Heart right ventricle (tissue), 16 donors: ENCODE results near the gene VCAN. TPM values are rescaled to one million over a fixed set of nuclear protein-coding genes. Genes with fewer than 3 reads are reported as not detected.

Experiments
- ATAC-seq, 8 donors: fragments of 200-7000 bp; cut with Tn5 transposase; one replicate each; pipeline ENCODE4 v1.9.1; 2020; ENCODE audit warnings: mild to moderate bottlenecking in 8 of 8, moderate library complexity in 8 of 8, moderate number of reproducible peaks in 1 of 8
- DNase-seq, 2 donors: peaks; one replicate each; pipeline ENCODE4 v3.0.0-alpha.2; 2020
- H3K27ac ChIP-seq, 10 donors: fragments of 200-600 bp; sonication (generic) in 2 of 10; one replicate each; pipeline versions ENCODE4 v1.5.0 to v1.8.0; 2020 to 2022; ENCODE audit warnings: mild to moderate bottlenecking in 3 of 10
- H3K27me3 ChIP-seq, 7 donors: fragments of 200-600 bp; one replicate each; pipeline ENCODE4 v1.8.0; 2021 to 2022; ENCODE audit warnings: mild to moderate bottlenecking in 2 of 7
- H3K36me3 ChIP-seq, 9 donors: fragments of 200-600 bp; sonication (generic) in 1 of 9; one replicate each; pipeline versions ENCODE4 v1.5.0 to v1.8.0; 2020 to 2022; ENCODE audit warnings: mild to moderate bottlenecking in 2 of 9
- H3K4me1 ChIP-seq, 9 donors: fragments of 200-600 bp; sonication (generic) in 1 of 9; one replicate each; pipeline versions ENCODE4 v1.5.0 to v1.8.0; 2020 to 2022; ENCODE audit warnings: mild to moderate bottlenecking in 4 of 9
- H3K4me3 ChIP-seq, 10 donors: fragments of 200-600 bp; sonication (generic) in 2 of 10; one replicate each; pipeline versions ENCODE4 v1.5.0 to v1.8.0; 2020 to 2022; ENCODE audit warnings: mild to moderate bottlenecking in 7 of 10, moderate library complexity in 2 of 10
- H3K9me3 ChIP-seq, 11 donors: fragments of 200-600 bp in 10 of 11; sonication (generic) in 2 of 11; one replicate each; pipeline versions ENCODE4 v1.5.0 to v1.8.0; 2013 to 2022; ENCODE audit warnings: mild to moderate bottlenecking in 2 of 11, control low read depth in 1 of 11, moderate library complexity in 1 of 11
- WGBS, 2 donors: extraction: QIAGEN DNeasy Blood & Tissue Kit; methylation state at CpG; one replicate each; pipeline ENCODE4 v1.1.7; 2013; ENCODE audit warnings: inconsistent platforms in 1 of 2; 5-methylcytosine and 5-hydroxymethylcytosine counted together
- intact Hi-C, 10 donors: fragments of 100-400 bp; cut with DNase I; formaldehyde crosslinking; loops; one replicate each; pipeline versions ENCODE4 v1.11.1 to v1.14.2; 2022
- polyA plus RNA-seq, 2 donors: library from polyadenylated mRNA; stranded (reverse); fragments of 200-250 nt; gene quantifications; one replicate each; pipeline ENCODE4 v1.2.3, GENCODE V29; 2013
- total RNA-seq, 10 donors: library from RNA; stranded (reverse); fragmentation: NEBNext Ultra II Directional in 3 of 10; extraction: Animal tissue kit (Norgen Biotek cat#: 25700) in 3 of 10; gene quantifications; one replicate each; pipeline versions ENCODE4 v1.2.1 to v1.2.4, GENCODE V29; 2021 to 2023
- TF ChIP-seq, protein P1 (sequence below), 9 donors: fragments of 200-600 bp; sonication (generic) in 2 of 9; IDR thresholded peaks; one replicate each; pipeline versions ENCODE4 v1.5.0 to v1.8.0; 2021 to 2022; ENCODE audit warnings: antibody characterized with exemption in 9 of 9, mild to moderate bottlenecking in 5 of 9, moderate library complexity in 1 of 9
- donor health status: Arrhythmogenic right ventricular cardiomyopathy.
- donor health status: ischemic (EF 13 %, LVEDD 7.1; RV severe dilation, severe dysfunction).
- donor health status: healthy with polysubstance abuse.
- donor health status: DM: no; HTN: yes; CAD: no.
- donor health status: DM: no; HTN: no; CAD: no.
- donor health status: ischemic (EF 25% LVEDD 6.9; RV normal size, moderate dysfunction).
- donor health status: ischemic (EF 25% LVEDD 5.7; RV mildly dilated, moderate dysfunction).
- donor health status: healthy.
- donor health status: DM: yes; HTN: yes; CAD: no.
- donor health status: Ischemic cardiomyopathy.
- donor health status: ischemic (EF 35%, LVEDD 5.7; RV mildly dilated, moderate dysfunction).
- donor health status: nonischemic (EF 11% LVEDD 7.7; RV severe dilation, severe dysfunction).
- donor health status: DM: yes; HTN: yes; CAD: no.
- donor health status: PGD.
- donor health status: ischemic (EF 29% LVEDD 5.4; RV normal size, mild dysfunction).
- donor health status: nonischemic (EF 23%, LVEDD 6.1; RV moderate dilation, normal function).

VCAN gene
- total and polyA plus RNA-seq, 12 donors = 10.6 to 93.7 (median 26.3) TPM

DNA sequence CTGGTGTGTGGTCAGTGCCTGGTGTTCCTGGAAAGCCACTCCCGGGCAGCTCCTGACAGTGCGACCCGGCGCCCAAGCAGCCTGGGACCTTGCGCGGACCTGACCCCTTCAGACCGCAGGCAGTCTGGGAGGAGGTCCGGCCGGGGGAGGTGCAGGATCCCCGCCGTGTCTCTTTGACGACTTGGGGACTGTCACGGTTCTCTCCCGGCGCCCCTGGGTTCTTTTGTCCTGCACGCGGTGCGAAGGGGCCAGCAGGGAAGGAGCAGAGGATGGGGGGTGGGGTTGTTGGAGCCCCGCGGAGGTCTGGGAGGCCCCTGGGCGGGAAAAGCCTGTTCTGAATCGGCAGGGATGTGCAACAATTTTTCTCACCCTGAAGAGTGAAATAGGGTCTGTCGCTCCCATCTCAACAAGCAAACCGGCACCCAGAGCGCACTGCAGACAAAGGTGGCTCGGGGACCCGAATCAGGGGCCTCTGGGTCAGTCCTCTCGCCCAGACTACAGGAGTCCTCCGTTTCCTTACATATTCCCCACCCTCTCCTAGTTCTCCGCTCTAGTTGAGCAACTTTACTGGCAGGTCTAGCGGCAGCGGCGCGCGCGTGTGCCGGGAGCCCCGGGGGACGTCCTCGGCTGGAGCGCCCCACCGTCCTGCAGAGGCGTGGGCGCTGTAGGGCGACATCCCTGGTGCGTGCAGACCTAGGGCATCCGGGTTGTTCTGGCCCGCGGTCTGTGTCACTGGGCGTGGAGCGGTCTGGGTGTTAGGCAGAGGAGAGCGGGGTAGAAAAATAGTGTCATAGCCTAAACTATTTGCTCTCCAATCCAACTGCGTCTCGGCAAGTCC is 1.2 kb downstream of the VCAN start:
- Histone ChIP-seq H3K27ac (peak overlapping the region; percentile 23 to 86 (median 77)), H3K4me3 (peak overlapping the region; percentile 33 to 68 (median 58)), H3K4me1 (peaks cover 0 to 58% (median 36%) of the 10 kb centered on the region in 9 donors), H3K9me3 (no peaks in the 10 kb centered on the region), H3K36me3 (no peaks in the 10 kb centered on the region), H3K27me3 (peaks cover 0 to 93% (median 58%) of the 10 kb centered on the region in 7 donors)
- ATAC-seq (peak; percentile 26 to 79 (median 44)), DNase-seq (peak; percentile 38 to 64)
- 1% methylated on average over 54 of the region's 54 CpGs for WGBS, 2 donors
- TF ChIP-seq, protein P1, sequence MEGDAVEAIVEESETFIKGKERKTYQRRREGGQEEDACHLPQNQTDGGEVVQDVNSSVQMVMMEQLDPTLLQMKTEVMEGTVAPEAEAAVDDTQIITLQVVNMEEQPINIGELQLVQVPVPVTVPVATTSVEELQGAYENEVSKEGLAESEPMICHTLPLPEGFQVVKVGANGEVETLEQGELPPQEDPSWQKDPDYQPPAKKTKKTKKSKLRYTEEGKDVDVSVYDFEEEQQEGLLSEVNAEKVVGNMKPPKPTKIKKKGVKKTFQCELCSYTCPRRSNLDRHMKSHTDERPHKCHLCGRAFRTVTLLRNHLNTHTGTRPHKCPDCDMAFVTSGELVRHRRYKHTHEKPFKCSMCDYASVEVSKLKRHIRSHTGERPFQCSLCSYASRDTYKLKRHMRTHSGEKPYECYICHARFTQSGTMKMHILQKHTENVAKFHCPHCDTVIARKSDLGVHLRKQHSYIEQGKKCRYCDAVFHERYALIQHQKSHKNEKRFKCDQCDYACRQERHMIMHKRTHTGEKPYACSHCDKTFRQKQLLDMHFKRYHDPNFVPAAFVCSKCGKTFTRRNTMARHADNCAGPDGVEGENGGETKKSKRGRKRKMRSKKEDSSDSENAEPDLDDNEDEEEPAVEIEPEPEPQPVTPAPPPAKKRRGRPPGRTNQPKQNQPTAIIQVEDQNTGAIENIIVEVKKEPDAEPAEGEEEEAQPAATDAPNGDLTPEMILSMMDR (IDR thresholded peaks at IDR 0.05) = no peak
- intact Hi-C loops = loop anchor here in 7 of 10 donors (5.0 to 10.0 kb wide), 7 partner anchors 40 to 1120 kb away; no protein-coding TSS in a partner anchor

DNA sequence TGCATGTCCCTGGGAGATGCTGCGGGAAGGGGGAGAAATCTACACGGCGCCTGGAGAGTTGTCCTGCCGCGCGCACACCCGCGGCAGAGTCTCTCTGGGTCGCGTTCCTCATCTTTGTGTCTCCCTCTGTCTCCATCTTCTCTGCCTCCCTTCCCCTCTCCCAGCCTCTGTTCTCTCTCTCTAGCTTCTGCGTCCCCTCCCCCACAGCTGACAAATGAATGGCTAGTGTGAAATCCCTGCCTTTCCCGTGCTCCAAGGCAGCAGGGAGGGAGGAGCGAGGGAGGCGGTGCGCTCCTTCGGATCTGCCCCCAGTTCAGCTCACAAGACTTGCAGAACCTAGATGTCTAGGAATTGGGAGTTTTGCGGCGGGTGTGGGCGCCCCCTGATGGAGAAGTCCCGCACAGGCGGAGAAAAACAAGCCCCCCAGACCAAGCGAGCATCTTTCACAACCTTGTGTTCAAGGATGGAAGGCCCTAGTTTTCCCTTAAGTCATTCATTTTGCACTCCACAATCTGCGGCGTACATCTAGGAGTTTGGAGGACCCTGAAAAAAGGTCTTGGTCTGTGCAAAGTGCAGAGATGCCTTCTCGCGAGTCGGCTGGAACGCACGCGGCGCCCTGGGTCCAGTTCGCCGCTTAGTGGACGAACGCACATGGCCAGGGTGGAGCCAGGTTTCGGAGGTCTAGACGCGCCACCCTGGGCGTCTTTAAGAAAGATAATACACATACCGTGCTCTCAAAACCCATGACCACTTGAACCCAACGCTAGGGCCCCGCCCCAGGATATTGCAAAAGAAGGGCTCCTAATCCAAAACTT is 2.0 kb downstream of the VCAN start:
- peak overlapping the region; percentile 33 to 68 (median 58) for H3K4me3 ChIP-seq
- intact Hi-C loops = loop anchor here in 7 of 10 donors (5.0 to 10.0 kb wide), 7 partner anchors 41 to 1121 kb away; no protein-coding TSS in a partner anchor
- DNase-seq (peak; percentile 84 to 90), ATAC-seq (peak; percentile 81 to 92 (median 86))
- H3K4me1 ChIP-seq = peaks cover 0 to 58% (median 36%) of the 10 kb centered on the region in 9 donors
- H3K9me3 ChIP-seq = no peaks in the 10 kb centered on the region
- H3K36me3 ChIP-seq = peaks cover 0 to 3% (median 0%) of the 10 kb centered on the region in 9 donors
- peaks cover 0 to 84% (median 58%) of the 10 kb centered on the region in 7 donors for H3K27me3 ChIP-seq
- TF ChIP-seq, protein P1 (IDR thresholded peaks at IDR 0.05) = peak; percentile 58 to 94 (median 84)
- WGBS, 2 donors = 0% methylated on average over 42 of the region's 42 CpGs
- peak overlapping the region; percentile 23 to 86 (median 77) for H3K27ac ChIP-seq

DNA sequence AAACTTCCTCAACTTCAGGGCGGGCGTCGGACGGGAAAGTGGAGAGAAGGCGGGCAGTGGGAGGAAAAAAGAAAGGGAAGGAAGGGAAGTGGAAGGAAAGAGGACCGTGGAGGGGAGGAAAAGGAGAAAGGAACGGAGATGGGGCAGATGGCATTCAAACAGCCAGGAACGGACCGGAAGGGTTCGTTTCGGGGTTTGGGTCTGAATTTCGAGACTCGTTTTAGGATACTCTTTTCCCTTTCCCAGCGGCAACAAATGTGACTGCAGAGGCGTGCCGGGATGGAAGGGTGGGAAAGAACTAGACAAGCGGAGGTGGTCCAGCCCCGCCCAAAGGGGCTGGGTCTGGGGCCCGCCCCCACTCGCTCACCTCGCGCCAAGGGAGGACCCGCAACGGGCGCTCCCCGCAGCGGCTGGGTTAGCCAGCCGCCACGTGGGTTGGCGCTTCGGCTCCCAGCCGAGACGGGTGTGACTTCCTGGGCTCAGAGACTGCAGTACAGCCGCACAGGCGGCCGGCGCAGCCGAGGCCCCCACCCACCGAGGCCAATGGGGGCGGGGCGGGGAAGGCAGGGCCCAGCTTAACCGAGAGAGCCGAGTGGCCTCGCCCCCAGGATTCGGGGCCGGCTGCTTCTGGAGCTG is 2.7 kb downstream of the VCAN start:
- peak; percentile 56 to 80 (median 70) for ATAC-seq
- TF ChIP-seq, protein P1 (IDR thresholded peaks at IDR 0.05) = no peak
- peak overlapping the region; percentile 7 to 86 (median 66) for H3K27ac ChIP-seq
- peak; percentile 74 to 85 for DNase-seq
- intact Hi-C loops = loop anchor here in 7 of 10 donors (5.0 to 10.0 kb wide), 7 partner anchors 42 to 1122 kb away; no protein-coding TSS in a partner anchor
- peak overlapping the region; percentile 33 to 68 (median 58) for H3K4me3 ChIP-seq
- peaks cover 0 to 9% (median 0%) of the 10 kb centered on the region in 9 donors for H3K36me3 ChIP-seq
- WGBS, 2 donors = 0 to 1% methylated on average over 45 to 46 of the region's 46 CpGs
- H3K4me1 ChIP-seq = peaks cover 0 to 61% (median 36%) of the 10 kb centered on the region in 9 donors
- no peaks in the 10 kb centered on the region for H3K9me3 ChIP-seq
- H3K27me3 ChIP-seq = peaks cover 0 to 77% (median 60%) of the 10 kb centered on the region in 7 donors
